ENCODE measurements around the gene RND2. TPM values are rescaled to one million over a fixed set of nuclear protein-coding genes. Genes with fewer than 3 reads are reported as not detected.
A peak's percentile ranks its signal among the peaks of the same experiment; 100 is the strongest.

The RND2 gene
- total and polyA plus RNA-seq, 2 of the 13 experiments (the other 11 are each of a cell fraction or from before 2014, with no cell fraction given), result 0.05 to 0.11 TPM

DNA sequence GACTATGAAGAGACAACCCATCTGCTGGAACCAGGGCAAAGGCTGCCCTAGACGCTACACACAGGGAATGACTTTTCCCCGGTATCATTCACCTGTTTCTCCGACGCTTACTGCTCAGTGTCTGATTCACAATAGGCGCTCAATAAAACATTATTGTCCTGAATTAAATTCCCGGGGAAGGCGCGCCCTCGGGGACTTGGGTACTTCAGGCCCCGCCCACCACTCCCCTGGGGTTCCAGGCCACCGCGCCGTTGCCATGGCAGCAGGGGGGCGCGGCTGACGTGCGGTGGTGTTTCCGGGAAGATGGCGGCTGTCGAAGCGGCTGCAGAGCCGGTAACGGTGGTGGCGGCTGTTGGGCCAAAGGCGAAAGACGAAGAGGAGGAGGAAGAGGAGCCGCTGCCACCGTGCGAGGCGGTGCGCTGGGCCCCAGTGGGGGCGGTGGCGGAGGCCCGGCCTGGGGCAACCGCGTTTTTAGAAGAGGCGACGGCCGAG, 44.7 kb upstream of the RND2 start, which contains the start of gene RUNDC1 (continued):
- TF ChIP-seq, protein P1, sequence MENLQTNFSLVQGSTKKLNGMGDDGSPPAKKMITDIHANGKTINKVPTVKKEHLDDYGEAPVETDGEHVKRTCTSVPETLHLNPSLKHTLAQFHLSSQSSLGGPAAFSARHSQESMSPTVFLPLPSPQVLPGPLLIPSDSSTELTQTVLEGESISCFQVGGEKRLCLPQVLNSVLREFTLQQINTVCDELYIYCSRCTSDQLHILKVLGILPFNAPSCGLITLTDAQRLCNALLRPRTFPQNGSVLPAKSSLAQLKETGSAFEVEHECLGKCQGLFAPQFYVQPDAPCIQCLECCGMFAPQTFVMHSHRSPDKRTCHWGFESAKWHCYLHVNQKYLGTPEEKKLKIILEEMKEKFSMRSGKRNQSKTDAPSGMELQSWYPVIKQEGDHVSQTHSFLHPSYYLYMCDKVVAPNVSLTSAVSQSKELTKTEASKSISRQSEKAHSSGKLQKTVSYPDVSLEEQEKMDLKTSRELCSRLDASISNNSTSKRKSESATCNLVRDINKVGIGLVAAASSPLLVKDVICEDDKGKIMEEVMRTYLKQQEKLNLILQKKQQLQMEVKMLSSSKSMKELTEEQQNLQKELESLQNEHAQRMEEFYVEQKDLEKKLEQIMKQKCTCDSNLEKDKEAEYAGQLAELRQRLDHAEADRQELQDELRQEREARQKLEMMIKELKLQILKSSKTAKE (CRISPR knock-in tag; IDR thresholded peaks at IDR 0.05; ENCODE audit: borderline replicate concordance), result no peak
- TF ChIP-seq, protein P2, sequence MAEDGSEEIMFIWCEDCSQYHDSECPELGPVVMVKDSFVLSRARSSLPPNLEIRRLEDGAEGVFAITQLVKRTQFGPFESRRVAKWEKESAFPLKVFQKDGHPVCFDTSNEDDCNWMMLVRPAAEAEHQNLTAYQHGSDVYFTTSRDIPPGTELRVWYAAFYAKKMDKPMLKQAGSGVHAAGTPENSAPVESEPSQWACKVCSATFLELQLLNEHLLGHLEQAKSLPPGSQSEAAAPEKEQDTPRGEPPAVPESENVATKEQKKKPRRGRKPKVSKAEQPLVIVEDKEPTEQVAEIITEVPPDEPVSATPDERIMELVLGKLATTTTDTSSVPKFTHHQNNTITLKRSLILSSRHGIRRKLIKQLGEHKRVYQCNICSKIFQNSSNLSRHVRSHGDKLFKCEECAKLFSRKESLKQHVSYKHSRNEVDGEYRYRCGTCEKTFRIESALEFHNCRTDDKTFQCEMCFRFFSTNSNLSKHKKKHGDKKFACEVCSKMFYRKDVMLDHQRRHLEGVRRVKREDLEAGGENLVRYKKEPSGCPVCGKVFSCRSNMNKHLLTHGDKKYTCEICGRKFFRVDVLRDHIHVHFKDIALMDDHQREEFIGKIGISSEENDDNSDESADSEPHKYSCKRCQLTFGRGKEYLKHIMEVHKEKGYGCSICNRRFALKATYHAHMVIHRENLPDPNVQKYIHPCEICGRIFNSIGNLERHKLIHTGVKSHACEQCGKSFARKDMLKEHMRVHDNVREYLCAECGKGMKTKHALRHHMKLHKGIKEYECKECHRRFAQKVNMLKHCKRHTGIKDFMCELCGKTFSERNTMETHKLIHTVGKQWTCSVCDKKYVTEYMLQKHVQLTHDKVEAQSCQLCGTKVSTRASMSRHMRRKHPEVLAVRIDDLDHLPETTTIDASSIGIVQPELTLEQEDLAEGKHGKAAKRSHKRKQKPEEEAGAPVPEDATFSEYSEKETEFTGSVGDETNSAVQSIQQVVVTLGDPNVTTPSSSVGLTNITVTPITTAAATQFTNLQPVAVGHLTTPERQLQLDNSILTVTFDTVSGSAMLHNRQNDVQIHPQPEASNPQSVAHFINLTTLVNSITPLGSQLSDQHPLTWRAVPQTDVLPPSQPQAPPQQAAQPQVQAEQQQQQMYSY (CRISPR knock-in tag; IDR thresholded peaks at IDR 0.05), result no peak
- TF ChIP-seq POLR2AphosphoS2 (IDR thresholded peaks at IDR 0.05; ENCODE audit: low read depth, low read length) (no peak), ZBTB1 (CRISPR knock-in tag; IDR thresholded peaks at IDR 0.05; ENCODE audit: borderline replicate concordance) (no peak), ZBTB42 (CRISPR knock-in tag; IDR thresholded peaks at IDR 0.05) (0 out of 2 replicates have a peak, but pooled peaks have one; percentile 2), NFKBIZ (CRISPR knock-in tag; IDR thresholded peaks at IDR 0.05) (no peak), ZNF747 (CRISPR knock-in tag; IDR thresholded peaks at IDR 0.05; ENCODE audit: borderline replicate concordance) (no peak), ZNF496 (CRISPR knock-in tag; IDR thresholded peaks at IDR 0.05; ENCODE audit: insufficient replicate concordance) (no peak), ZNF672 (CRISPR knock-in tag; IDR thresholded peaks at IDR 0.05) (no peak), REPIN1 (CRISPR knock-in tag; IDR thresholded peaks at IDR 0.05; ENCODE audit: borderline replicate concordance, low read depth) (no peak), PRMT3 (CRISPR knock-in tag; IDR thresholded peaks at IDR 0.05; ENCODE audit: borderline replicate concordance, low read depth) (no peak), ZBTB3 (CRISPR knock-in tag; IDR thresholded peaks at IDR 0.05; ENCODE audit: borderline replicate concordance, low read depth) (0 out of 2 replicates have a peak, but pooled peaks have one; percentile 22), SMYD3 (CRISPR knock-in tag; IDR thresholded peaks at IDR 0.05) (no peak)
- TF ChIP-seq, protein P3, sequence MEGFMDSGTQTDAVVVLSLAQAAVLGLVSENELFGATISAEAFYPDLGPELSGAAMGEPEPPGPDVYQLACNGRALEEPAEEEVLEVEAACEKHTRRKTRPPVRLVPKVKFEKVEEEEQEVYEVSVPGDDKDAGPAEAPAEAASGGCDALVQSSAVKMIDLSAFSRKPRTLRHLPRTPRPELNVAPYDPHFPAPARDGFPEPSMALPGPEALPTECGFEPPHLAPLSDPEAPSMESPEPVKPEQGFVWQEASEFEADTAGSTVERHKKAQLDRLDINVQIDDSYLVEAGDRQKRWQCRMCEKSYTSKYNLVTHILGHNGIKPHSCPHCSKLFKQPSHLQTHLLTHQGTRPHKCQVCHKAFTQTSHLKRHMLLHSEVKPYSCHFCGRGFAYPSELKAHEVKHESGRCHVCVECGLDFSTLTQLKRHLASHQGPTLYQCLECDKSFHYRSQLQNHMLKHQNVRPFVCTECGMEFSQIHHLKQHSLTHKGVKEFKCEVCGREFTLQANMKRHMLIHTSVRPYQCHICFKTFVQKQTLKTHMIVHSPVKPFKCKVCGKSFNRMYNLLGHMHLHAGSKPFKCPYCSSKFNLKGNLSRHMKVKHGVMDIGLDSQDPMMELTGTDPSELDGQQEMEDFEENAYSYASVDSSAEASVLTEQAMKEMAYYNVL (CRISPR knock-in tag; IDR thresholded peaks at IDR 0.05; ENCODE audit: borderline replicate concordance), result no peak
- TF ChIP-seq, protein P4, sequence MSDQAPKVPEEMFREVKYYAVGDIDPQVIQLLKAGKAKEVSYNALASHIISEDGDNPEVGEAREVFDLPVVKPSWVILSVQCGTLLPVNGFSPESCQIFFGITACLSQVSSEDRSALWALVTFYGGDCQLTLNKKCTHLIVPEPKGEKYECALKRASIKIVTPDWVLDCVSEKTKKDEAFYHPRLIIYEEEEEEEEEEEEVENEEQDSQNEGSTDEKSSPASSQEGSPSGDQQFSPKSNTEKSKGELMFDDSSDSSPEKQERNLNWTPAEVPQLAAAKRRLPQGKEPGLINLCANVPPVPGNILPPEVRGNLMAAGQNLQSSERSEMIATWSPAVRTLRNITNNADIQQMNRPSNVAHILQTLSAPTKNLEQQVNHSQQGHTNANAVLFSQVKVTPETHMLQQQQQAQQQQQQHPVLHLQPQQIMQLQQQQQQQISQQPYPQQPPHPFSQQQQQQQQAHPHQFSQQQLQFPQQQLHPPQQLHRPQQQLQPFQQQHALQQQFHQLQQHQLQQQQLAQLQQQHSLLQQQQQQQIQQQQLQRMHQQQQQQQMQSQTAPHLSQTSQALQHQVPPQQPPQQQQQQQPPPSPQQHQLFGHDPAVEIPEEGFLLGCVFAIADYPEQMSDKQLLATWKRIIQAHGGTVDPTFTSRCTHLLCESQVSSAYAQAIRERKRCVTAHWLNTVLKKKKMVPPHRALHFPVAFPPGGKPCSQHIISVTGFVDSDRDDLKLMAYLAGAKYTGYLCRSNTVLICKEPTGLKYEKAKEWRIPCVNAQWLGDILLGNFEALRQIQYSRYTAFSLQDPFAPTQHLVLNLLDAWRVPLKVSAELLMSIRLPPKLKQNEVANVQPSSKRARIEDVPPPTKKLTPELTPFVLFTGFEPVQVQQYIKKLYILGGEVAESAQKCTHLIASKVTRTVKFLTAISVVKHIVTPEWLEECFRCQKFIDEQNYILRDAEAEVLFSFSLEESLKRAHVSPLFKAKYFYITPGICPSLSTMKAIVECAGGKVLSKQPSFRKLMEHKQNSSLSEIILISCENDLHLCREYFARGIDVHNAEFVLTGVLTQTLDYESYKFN (CRISPR knock-in tag; conservative IDR thresholded peaks at IDR 0.05), result 0 out of 2 replicates have a peak, but pooled peaks have one; percentile 11
- TF ChIP-seq, protein P5, sequence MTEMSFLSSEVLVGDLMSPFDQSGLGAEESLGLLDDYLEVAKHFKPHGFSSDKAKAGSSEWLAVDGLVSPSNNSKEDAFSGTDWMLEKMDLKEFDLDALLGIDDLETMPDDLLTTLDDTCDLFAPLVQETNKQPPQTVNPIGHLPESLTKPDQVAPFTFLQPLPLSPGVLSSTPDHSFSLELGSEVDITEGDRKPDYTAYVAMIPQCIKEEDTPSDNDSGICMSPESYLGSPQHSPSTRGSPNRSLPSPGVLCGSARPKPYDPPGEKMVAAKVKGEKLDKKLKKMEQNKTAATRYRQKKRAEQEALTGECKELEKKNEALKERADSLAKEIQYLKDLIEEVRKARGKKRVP (CRISPR knock-in tag; IDR thresholded peaks at IDR 0.05), result no peak

All from HepG2 (cell line).